Memory B cell (primary cell): ENCODE data around the gene FGGY.

ENCODE experiments used
- ATAC-seq: fragments of 150-1000 bp; cut with Tn5 transposase; 2 replicates; pipeline ENCODE4 v1.10.0; 2021; ENCODE audit warnings: low read depth, mild to moderate bottlenecking, moderate library complexity
- DNase-seq, 2 donors: peaks; one replicate each; pipeline ENCODE4 v3.0.0; 2022; ENCODE audit warnings: low spot score in 2 of 2
- H3K27ac Mint-ChIP-seq: one replicate; pipeline ENCODE4 v1.8.0; 2022; ENCODE audit warnings: mild to moderate bottlenecking, moderate library complexity, mixed read lengths
- H3K27me3 Mint-ChIP-seq: one replicate; pipeline ENCODE4 v1.8.0; 2022; ENCODE audit warnings: mixed read lengths
- H3K36me3 Mint-ChIP-seq: one replicate; pipeline ENCODE4 v1.8.0; 2022; ENCODE audit warnings: mild to moderate bottlenecking, mixed read lengths
- H3K4me1 Mint-ChIP-seq: one replicate; pipeline ENCODE4 v1.8.0; 2022; ENCODE audit warnings: mixed read lengths
- H3K4me3 Mint-ChIP-seq: one replicate; pipeline ENCODE4 v1.8.0; 2022; ENCODE audit warnings: mild to moderate bottlenecking, moderate library complexity, mixed read lengths
- H3K9me3 Mint-ChIP-seq: one replicate; pipeline ENCODE4 v1.8.0; 2022; ENCODE audit warnings: mixed read lengths

FGGY gene

DNA sequence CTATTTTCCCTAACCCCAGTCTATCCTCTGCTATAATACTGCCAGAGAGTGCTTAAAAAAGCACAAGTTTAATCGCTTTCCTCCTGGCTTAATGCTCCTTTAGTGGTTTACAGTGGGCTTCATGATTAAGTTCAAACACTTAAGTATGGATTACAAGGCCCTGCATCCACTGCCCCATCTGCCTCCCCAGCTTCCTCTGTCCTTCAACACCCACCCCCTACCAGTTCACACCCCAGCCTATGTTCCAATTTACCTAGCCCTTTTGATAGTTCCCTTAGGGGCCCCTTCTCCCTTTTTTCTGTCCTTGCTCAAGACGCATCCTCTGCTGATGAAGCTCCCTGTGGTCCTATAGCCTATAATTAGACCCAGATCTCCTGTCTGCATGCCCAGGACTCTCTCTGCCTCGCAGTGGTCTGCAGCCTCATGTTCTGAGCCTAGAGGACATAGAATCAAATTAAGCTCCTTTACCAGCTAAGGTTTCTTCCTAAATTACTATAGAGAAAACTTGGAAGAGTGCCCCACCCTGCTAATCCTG is 212.5 kb downstream of the FGGY start:
- Mint-ChIP-seq H3K4me3 (no peak overlapping the region), H3K9me3 (no peaks in the 10 kb centered on the region), H3K27ac (no peak overlapping the region), H3K36me3 (peaks cover 17% of the 10 kb centered on the region), H3K4me1 (peaks cover 4% of the 10 kb centered on the region), H3K27me3 (no peaks in the 10 kb centered on the region)
- ATAC-seq (no peak), DNase-seq (no peak)

- Mint-ChIP-seq H3K4me1 (peaks cover 4% of the 10 kb centered on the region), H3K9me3 (no peaks in the 10 kb centered on the region), H3K27ac (no peak overlapping the region), H3K4me3 (no peak overlapping the region), H3K27me3 (no peaks in the 10 kb centered on the region), H3K36me3 (peaks cover 24% of the 10 kb centered on the region)
- ATAC-seq (no peak), DNase-seq (no peak)
Measured at GRCh38 chr1:59510249-59510648, 213.4 kb downstream of the FGGY start.

GRCh38 chr1:59511476-59512465 is 214.9 kb downstream of the FGGY start:
- H3K27me3 Mint-ChIP-seq, result no peaks in the 10 kb centered on the region
- DNase-seq (no peak), ATAC-seq (no peak)
- H3K4me3 Mint-ChIP-seq, result no peak overlapping the region
- H3K36me3 Mint-ChIP-seq, result peaks cover 29% of the 10 kb centered on the region
- H3K4me1 Mint-ChIP-seq, result peaks cover 4% of the 10 kb centered on the region
- H3K9me3 Mint-ChIP-seq, result no peaks in the 10 kb centered on the region
- H3K27ac Mint-ChIP-seq, result no peak overlapping the region

- Mint-ChIP-seq H3K4me1 (peaks cover 4% of the 10 kb centered on the region), H3K27me3 (no peaks in the 10 kb centered on the region), H3K4me3 (no peak overlapping the region), H3K27ac (no peak overlapping the region), H3K36me3 (peaks cover 32% of the 10 kb centered on the region), H3K9me3 (no peaks in the 10 kb centered on the region)
- no peak for ATAC-seq
- DNase-seq, result no peak
Measured at GRCh38 chr1:59512702-59513101, 215.8 kb downstream of the FGGY start.

- H3K4me1 Mint-ChIP-seq, result no peaks in the 10 kb centered on the region
- no peak overlapping the region for H3K4me3 Mint-ChIP-seq
- H3K27me3 Mint-ChIP-seq, result no peaks in the 10 kb centered on the region
- H3K27ac Mint-ChIP-seq, result no peak overlapping the region
- DNase-seq (no peak), ATAC-seq (no peak)
- no peaks in the 10 kb centered on the region for H3K9me3 Mint-ChIP-seq
- peaks cover 32% of the 10 kb centered on the region for H3K36me3 Mint-ChIP-seq
Measured at GRCh38 chr1:59514061-59514909, 217.4 kb downstream of the FGGY start.

DNA sequence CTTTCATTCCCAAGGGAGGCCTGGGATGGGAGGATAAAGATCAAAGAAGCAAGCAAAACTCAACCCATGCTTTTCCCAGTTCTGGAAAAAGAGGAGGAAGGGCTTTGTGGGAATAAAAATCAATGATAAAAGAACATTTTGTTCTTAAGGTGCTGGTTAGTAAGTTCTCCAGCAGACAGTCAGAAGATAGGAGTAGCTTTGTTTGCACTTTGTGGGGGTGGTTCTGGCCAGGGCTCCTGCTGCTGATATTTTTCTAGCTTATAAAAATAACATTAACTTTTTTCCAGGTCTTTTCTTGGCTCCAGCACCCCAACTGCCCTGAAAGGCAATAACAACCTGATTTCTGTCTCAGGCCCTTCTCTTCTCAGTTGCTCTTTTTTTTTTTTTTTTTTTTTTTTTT is 220.0 kb downstream of the FGGY start:
- DNase-seq, result no peak
- no peaks in the 10 kb centered on the region for H3K9me3 Mint-ChIP-seq
- peaks cover 35% of the 10 kb centered on the region for H3K36me3 Mint-ChIP-seq
- H3K4me1 Mint-ChIP-seq, result no peaks in the 10 kb centered on the region
- H3K27me3 Mint-ChIP-seq, result no peaks in the 10 kb centered on the region
- no peak overlapping the region for H3K4me3 Mint-ChIP-seq
- no peak for ATAC-seq
- no peak overlapping the region for H3K27ac Mint-ChIP-seq

GRCh38 chr1:59520194-59520593 is 223.3 kb downstream of the FGGY start:
- no peak for ATAC-seq
- Mint-ChIP-seq H3K4me1 (no peaks in the 10 kb centered on the region), H3K27me3 (no peaks in the 10 kb centered on the region), H3K4me3 (no peak overlapping the region), H3K27ac (no peak overlapping the region), H3K9me3 (no peaks in the 10 kb centered on the region), H3K36me3 (peaks cover 18% of the 10 kb centered on the region)
- DNase-seq, result no peak

GRCh38 chr1:59520827-59521418 is 224.0 kb downstream of the FGGY start:
- H3K36me3 Mint-ChIP-seq, result peaks cover 14% of the 10 kb centered on the region
- ATAC-seq (no peak), DNase-seq (no peak)
- H3K27ac Mint-ChIP-seq, result no peak overlapping the region
- H3K4me3 Mint-ChIP-seq, result no peak overlapping the region
- no peaks in the 10 kb centered on the region for H3K9me3 Mint-ChIP-seq
- H3K27me3 Mint-ChIP-seq, result no peaks in the 10 kb centered on the region
- no peaks in the 10 kb centered on the region for H3K4me1 Mint-ChIP-seq

GRCh38 chr1:59521456-59521855 is 224.6 kb downstream of the FGGY start:
- Mint-ChIP-seq H3K4me3 (no peak overlapping the region), H3K9me3 (no peaks in the 10 kb centered on the region), H3K36me3 (peaks cover 13% of the 10 kb centered on the region), H3K27ac (no peak overlapping the region), H3K4me1 (no peaks in the 10 kb centered on the region), H3K27me3 (no peaks in the 10 kb centered on the region)
- DNase-seq (no peak), ATAC-seq (no peak)

GRCh38 chr1:59522925-59523505 is 226.1 kb downstream of the FGGY start:
- no peak for DNase-seq
- no peak for ATAC-seq
- Mint-ChIP-seq H3K27ac (no peak overlapping the region), H3K27me3 (no peaks in the 10 kb centered on the region), H3K4me3 (no peak overlapping the region), H3K36me3 (peaks cover 10% of the 10 kb centered on the region), H3K9me3 (no peaks in the 10 kb centered on the region), H3K4me1 (no peaks in the 10 kb centered on the region)

GRCh38 chr1:59523745-59524450 is 227.0 kb downstream of the FGGY start:
- Mint-ChIP-seq H3K27ac (no peak overlapping the region), H3K27me3 (no peaks in the 10 kb centered on the region), H3K36me3 (peaks cover 10% of the 10 kb centered on the region), H3K9me3 (no peaks in the 10 kb centered on the region), H3K4me3 (no peak overlapping the region), H3K4me1 (no peaks in the 10 kb centered on the region)
- no peak for DNase-seq
- no peak for ATAC-seq

DNA sequence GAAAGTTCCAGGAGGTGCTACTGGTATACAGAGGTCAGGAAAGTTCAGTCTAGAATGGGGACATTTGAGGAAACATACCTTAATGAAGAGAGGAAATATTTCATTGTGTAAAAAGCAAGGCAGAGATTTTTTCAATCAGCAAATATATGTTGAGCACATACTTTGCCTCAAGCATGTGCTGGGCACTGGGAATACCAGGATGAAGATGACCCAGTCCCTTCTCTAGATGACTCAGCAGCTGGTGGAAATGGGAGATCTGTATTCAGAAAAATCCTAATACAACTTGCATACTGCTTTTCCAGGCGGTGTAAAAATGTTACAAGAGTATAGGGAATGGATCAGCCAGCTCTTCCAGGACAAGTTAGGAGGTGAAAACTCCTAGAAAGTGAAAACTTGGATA is 229.3 kb downstream of the FGGY start:
- H3K9me3 Mint-ChIP-seq, result no peaks in the 10 kb centered on the region
- H3K27ac Mint-ChIP-seq, result no peak overlapping the region
- no peaks in the 10 kb centered on the region for H3K4me1 Mint-ChIP-seq
- DNase-seq, result no peak
- H3K4me3 Mint-ChIP-seq, result no peak overlapping the region
- ATAC-seq, result no peak
- H3K27me3 Mint-ChIP-seq, result no peaks in the 10 kb centered on the region
- peaks cover 12% of the 10 kb centered on the region for H3K36me3 Mint-ChIP-seq

- DNase-seq, result no peak
- Mint-ChIP-seq H3K4me1 (no peaks in the 10 kb centered on the region), H3K4me3 (no peak overlapping the region), H3K9me3 (peaks cover 2% of the 10 kb centered on the region), H3K27ac (no peak overlapping the region), H3K27me3 (no peaks in the 10 kb centered on the region), H3K36me3 (peaks cover 10% of the 10 kb centered on the region)
- ATAC-seq, result no peak
Measured at GRCh38 chr1:59528471-59528870, 231.6 kb downstream of the FGGY start.
